Measurements from ENCODE around the gene SLC18B1. TPM values are rescaled to one million over a fixed set of nuclear protein-coding genes. Genes with fewer than 3 reads are reported as not detected.
A peak's percentile ranks its signal among the peaks of the same experiment; 100 is the strongest.

SLC18B1 gene
- total RNA-seq, 3 donors from 2014 or later (not counting 1 experiment from before 2014, with no cell fraction given): 2.5 to 3.6 (median 3.0) TPM

- no peaks in the 10 kb centered on the region for H3K27me3 ChIP-seq (ENCODE audit: control insufficient read depth, insufficient read depth, low read length)
- ATAC-seq: no peak
- peak overlapping the region; percentile 93 to 96 for H3K27ac Mint-ChIP-seq
- WGBS (ENCODE audit: insufficient coverage): 61% methylated on average over 4 of the region's 4 CpGs
- H3K4me3 Mint-ChIP-seq: peak overlapping the region; percentile 99
- peaks cover 66 to 69% of the 10 kb centered on the region in 2 donors for H3K4me1 Mint-ChIP-seq
- no peak for TF ChIP-seq CTCF (IDR thresholded peaks at IDR 0.05)
- H3K4me3 ChIP-seq (ENCODE audit: low read length): no peak overlapping the region
- peak in 1 of 2 donors; percentile 38 for DNase-seq
- no peaks in the 10 kb centered on the region for H3K27me3 Mint-ChIP-seq (ENCODE audit: low read depth in 2 of 2)
- no peaks in the 10 kb centered on the region for H3K9me3 Mint-ChIP-seq
- H3K9me3 ChIP-seq (ENCODE audit: control insufficient read depth, insufficient read depth, low read length): no peaks in the 10 kb centered on the region
- H3K27ac ChIP-seq (ENCODE audit: low read length): no peak overlapping the region
- peaks cover 27% of the 10 kb centered on the region for H3K36me3 Mint-ChIP-seq
- intact Hi-C loops (cut with micrococcal nuclease): no loop called here
- H3K4me1 ChIP-seq (ENCODE audit: control insufficient read depth, insufficient read depth, low read length): peaks cover 15% of the 10 kb centered on the region
- H3K36me3 ChIP-seq (ENCODE audit: control insufficient read depth, insufficient read depth, low read length): peaks cover 39% of the 10 kb centered on the region
These were observed 18.2 kb upstream of the SLC18B1 start for GRCh38 chr6:132816660-132817059.

- H3K4me1 ChIP-seq (ENCODE audit: control insufficient read depth, insufficient read depth, low read length): peaks cover 15% of the 10 kb centered on the region
- Mint-ChIP-seq H3K4me3 (peak overlapping the region; percentile 99), H3K27ac (peak overlapping the region; percentile 93 to 96), H3K27me3 (ENCODE audit: low read depth in 2 of 2) (peaks cover 0 to 7% of the 10 kb centered on the region in 2 donors), H3K36me3 (peaks cover 26% of the 10 kb centered on the region), H3K4me1 (peaks cover 66 to 69% of the 10 kb centered on the region in 2 donors), H3K9me3 (no peaks in the 10 kb centered on the region)
- H3K27me3 ChIP-seq (ENCODE audit: control insufficient read depth, insufficient read depth, low read length): no peaks in the 10 kb centered on the region
- intact Hi-C loops (cut with micrococcal nuclease): loop anchor here (1.0 to 5.0 kb wide), 5 partner anchors 16 to 1137 kb away; partner anchors contain the start of genes STX7 and TBPL1
- under 1% methylated on average over 25 of the region's 27 CpGs for WGBS (ENCODE audit: insufficient coverage)
- no peaks in the 10 kb centered on the region for H3K9me3 ChIP-seq (ENCODE audit: control insufficient read depth, insufficient read depth, low read length)
- ATAC-seq (peak; percentile 2 to 14 (median 8)), DNase-seq (peak; percentile 19 to 51)
- peaks cover 38% of the 10 kb centered on the region for H3K36me3 ChIP-seq (ENCODE audit: control insufficient read depth, insufficient read depth, low read length)
- H3K27ac ChIP-seq (ENCODE audit: low read length): peak overlapping the region; percentile 60
- TF ChIP-seq CTCF (IDR thresholded peaks at IDR 0.05): no peak
- H3K4me3 ChIP-seq (ENCODE audit: low read length): peak overlapping the region; percentile 76
These were observed 16.5 kb upstream of the SLC18B1 start for GRCh38 chr6:132814716-132815570.

GRCh38 chr6:132813173-132813856, 14.9 kb upstream of the SLC18B1 start:
- Mint-ChIP-seq H3K4me3 (peak overlapping the region; percentile 99), H3K27ac (peak overlapping the region; percentile 93 to 96), H3K27me3 (ENCODE audit: low read depth in 2 of 2) (peaks cover 3 to 16% of the 10 kb centered on the region in 2 donors), H3K36me3 (peaks cover 16% of the 10 kb centered on the region), H3K9me3 (no peaks in the 10 kb centered on the region), H3K4me1 (peaks cover 54 to 58% of the 10 kb centered on the region in 2 donors)
- Histone ChIP-seq H3K9me3 (ENCODE audit: control insufficient read depth, insufficient read depth, low read length) (no peaks in the 10 kb centered on the region), H3K4me3 (ENCODE audit: low read length) (peak overlapping the region; percentile 83), H3K27ac (ENCODE audit: low read length) (peak overlapping the region; percentile 88), H3K36me3 (ENCODE audit: control insufficient read depth, insufficient read depth, low read length) (peaks cover 26% of the 10 kb centered on the region), H3K4me1 (ENCODE audit: control insufficient read depth, insufficient read depth, low read length) (peaks cover 15% of the 10 kb centered on the region), H3K27me3 (ENCODE audit: control insufficient read depth, insufficient read depth, low read length) (no peaks in the 10 kb centered on the region)
- WGBS (ENCODE audit: insufficient coverage): under 1% methylated on average over 27 of the region's 27 CpGs
- peak; percentile 29 to 79 for DNase-seq
- ATAC-seq: peak; percentile 16 to 40 (median 21)
- intact Hi-C loops (cut with micrococcal nuclease): loop anchor here (5.0 kb wide), 4 partner anchors 51 to 1139 kb away; partner anchors contain the start of genes STX7 and TBPL1
- no peak for TF ChIP-seq CTCF (IDR thresholded peaks at IDR 0.05)

Data from natural killer cell (primary cell).